Astrocyte of the cerebellum (primary cell): ENCODE measurements around the gene SYNPR.

Experiments
- DNase-seq: peaks from one replicate; pipeline ENCODE4 v3.0.0-alpha.2; 2011; ENCODE audit warnings: low read depth
- H3K4me3 ChIP-seq: 2 replicates; pipeline ENCODE4 v1.5.1; 2011; ENCODE audit warnings: mild to moderate bottlenecking, low read depth, low read length, moderate library complexity
- CTCF ChIP-seq: IDR thresholded peaks from 2 replicates; pipeline ENCODE4 v1.5.1; 2012; ENCODE audit warnings: low read length, low read depth, moderate library complexity, mild to moderate bottlenecking; ENCODE audit errors: missing control alignments
- in situ Hi-C: cut with HindIII; loops from 2 replicates; pipeline ENCODE4 v1.10.0; 2017; ENCODE audit warnings: low sequenced_read_pairs

SYNPR gene

DNA sequence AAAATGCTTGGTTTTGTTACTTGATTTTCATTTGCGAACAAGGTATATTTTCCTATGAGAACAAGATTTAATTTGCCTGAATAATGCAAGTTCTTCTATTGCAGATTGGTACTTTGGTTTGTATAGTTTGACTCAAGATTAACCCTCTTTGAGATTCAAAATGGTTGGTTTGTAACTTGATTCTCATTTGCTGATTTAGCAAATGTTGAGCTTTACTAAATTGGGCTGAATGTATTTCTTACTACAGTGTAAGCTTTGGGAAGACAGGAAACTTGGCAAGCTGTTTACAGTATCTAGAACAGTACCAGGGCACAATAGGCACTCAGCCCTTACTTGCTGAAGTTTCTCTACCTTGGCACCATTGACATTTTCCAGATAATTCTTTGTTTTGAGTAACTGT, 3.7 kb upstream of the SYNPR start:
- H3K4me3 ChIP-seq = no peak overlapping the region
- TF ChIP-seq CTCF = no peak
- no peak for DNase-seq
- in situ Hi-C loops = no loop called here

- H3K4me3 ChIP-seq = no peak overlapping the region
- no peak for DNase-seq
- in situ Hi-C loops = no loop called here
- no peak for TF ChIP-seq CTCF
Measured at GRCh38 chr3:63279005-63279841, 1.1 kb downstream of the SYNPR start.

GRCh38 chr3:63287610-63288009, 9.5 kb downstream of the SYNPR start:
- DNase-seq = no peak
- no peak overlapping the region for H3K4me3 ChIP-seq
- no peak for TF ChIP-seq CTCF
- in situ Hi-C loops = no loop called here

GRCh38 chr3:63290686-63291085, 12.6 kb downstream of the SYNPR start:
- H3K4me3 ChIP-seq = no peak overlapping the region
- no peak for DNase-seq
- in situ Hi-C loops = no loop called here
- TF ChIP-seq CTCF = no peak

DNA sequence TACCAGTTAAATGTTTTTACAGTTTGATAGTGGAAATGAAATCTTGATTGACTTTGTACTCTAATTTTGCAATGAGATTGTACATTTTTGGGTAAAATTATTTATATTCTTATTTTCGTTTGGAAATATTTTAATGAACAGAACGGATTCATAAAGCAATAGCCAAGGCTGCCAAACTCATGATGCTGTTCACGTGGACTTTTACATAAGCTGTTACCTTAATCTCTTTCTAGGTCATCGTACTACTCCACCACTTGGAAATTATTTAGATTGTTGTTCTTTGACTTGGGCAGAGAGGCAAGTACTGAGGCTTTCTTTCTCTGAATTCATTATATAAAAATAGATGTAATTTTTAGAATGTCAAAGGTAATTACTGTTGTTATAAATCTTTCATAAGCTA, 16.2 kb downstream of the SYNPR start:
- in situ Hi-C loops = no loop called here
- no peak overlapping the region for H3K4me3 ChIP-seq
- DNase-seq = no peak
- TF ChIP-seq CTCF = no peak

GRCh38 chr3:63295356-63295755, 17.2 kb downstream of the SYNPR start:
- TF ChIP-seq CTCF = no peak
- DNase-seq = no peak
- no peak overlapping the region for H3K4me3 ChIP-seq
- in situ Hi-C loops = no loop called here

DNA sequence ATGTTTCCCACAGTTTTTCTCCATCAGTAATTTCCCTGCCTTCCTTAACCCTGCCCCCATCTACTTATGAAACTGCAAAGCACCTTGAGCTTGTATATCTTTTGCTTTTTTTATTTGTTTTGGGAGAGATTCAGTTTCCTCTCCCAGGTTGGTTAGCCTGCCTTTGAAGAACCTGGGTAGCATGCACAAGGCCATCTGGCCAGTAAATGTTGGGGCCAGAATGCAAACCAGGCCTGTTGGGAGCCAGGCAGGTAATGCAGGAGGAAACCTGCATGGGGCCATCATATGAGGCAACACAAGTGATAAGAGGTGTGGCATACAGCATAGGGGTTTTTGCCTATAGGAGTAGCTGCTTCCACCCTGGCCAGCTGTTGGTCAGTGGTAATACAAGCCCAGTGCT, 17.7 kb downstream of the SYNPR start:
- no peak overlapping the region for H3K4me3 ChIP-seq
- no peak for TF ChIP-seq CTCF
- no peak for DNase-seq
- in situ Hi-C loops = no loop called here
